ENCODE measurements around the gene CCDC70. TPM values are rescaled to one million over a fixed set of nuclear protein-coding genes. Genes with fewer than 3 reads are reported as not detected.
"Not testable (repeated sequence)": the region's sequence is repeated elsewhere in the genome, so short reads cannot be mapped to it uniquely, and the experiment has no call there.

The CCDC70 gene
- total RNA-seq, 4 donors from 2014 or later, result not detected

GRCh38 chr13:51900471-51900870 is 38.7 kb downstream of the CCDC70 start:
- no peaks in the 10 kb centered on the region for H3K9me3 ChIP-seq
- no peak for DNase-seq
- no peaks in the 10 kb centered on the region for H3K4me1 ChIP-seq
- no peaks in the 10 kb centered on the region for H3K27me3 ChIP-seq
- H3K27ac ChIP-seq, result no peak overlapping the region
- TF ChIP-seq POLR2A (IDR thresholded peaks at IDR 0.05) (no peak), CTCF (IDR thresholded peaks at IDR 0.05) (no peak)
- no peaks in the 10 kb centered on the region for H3K36me3 ChIP-seq
- H3K4me3 ChIP-seq, result no peak overlapping the region

GRCh38 chr13:51902776-51903175 is 41.0 kb downstream of the CCDC70 start:
- no peak for TF ChIP-seq POLR2A (IDR thresholded peaks at IDR 0.05)
- no peaks in the 10 kb centered on the region for H3K9me3 ChIP-seq
- H3K36me3 ChIP-seq, result no peaks in the 10 kb centered on the region
- DNase-seq, result no peak
- no peak overlapping the region for H3K27ac ChIP-seq
- no peaks in the 10 kb centered on the region for H3K27me3 ChIP-seq
- H3K4me1 ChIP-seq, result no peaks in the 10 kb centered on the region
- H3K4me3 ChIP-seq, result no peak overlapping the region

- DNase-seq, result no peak
- Histone ChIP-seq H3K27ac (no peak overlapping the region), H3K27me3 (no peaks in the 10 kb centered on the region), H3K4me3 (no peak overlapping the region), H3K9me3 (no peaks in the 10 kb centered on the region), H3K4me1 (no peaks in the 10 kb centered on the region), H3K36me3 (no peaks in the 10 kb centered on the region)
- TF ChIP-seq CTCF (IDR thresholded peaks at IDR 0.05) (no peak), POLR2A (IDR thresholded peaks at IDR 0.05) (no peak)
Measured at GRCh38 chr13:51905787-51906186, 44.0 kb downstream of the CCDC70 start.

GRCh38 chr13:51906581-51906980 is 44.8 kb downstream of the CCDC70 start:
- Histone ChIP-seq H3K9me3 (no peaks in the 10 kb centered on the region), H3K4me1 (no peaks in the 10 kb centered on the region), H3K4me3 (no peak overlapping the region), H3K27ac (no peak overlapping the region), H3K27me3 (no peaks in the 10 kb centered on the region), H3K36me3 (no peaks in the 10 kb centered on the region)
- no peak for DNase-seq
- TF ChIP-seq CTCF (IDR thresholded peaks at IDR 0.05) (no peak), POLR2A (IDR thresholded peaks at IDR 0.05) (no peak)

GRCh38 chr13:51907040-51907732 is 45.4 kb downstream of the CCDC70 start:
- no peak for DNase-seq
- Histone ChIP-seq H3K4me1 (no peaks in the 10 kb centered on the region), H3K36me3 (no peaks in the 10 kb centered on the region), H3K9me3 (no peaks in the 10 kb centered on the region), H3K4me3 (no peak overlapping the region), H3K27ac (no peak overlapping the region), H3K27me3 (no peaks in the 10 kb centered on the region)
- TF ChIP-seq CTCF (IDR thresholded peaks at IDR 0.05) (no peak), POLR2A (IDR thresholded peaks at IDR 0.05) (no peak)

- H3K4me1 ChIP-seq, DNase-seq, H3K27ac ChIP-seq, H3K36me3 ChIP-seq, H3K9me3 ChIP-seq, H3K4me3 ChIP-seq, H3K27me3 ChIP-seq: not testable (repeated sequence)
Measured at GRCh38 chr13:51909265-51909664, 47.5 kb downstream of the CCDC70 start.

- Histone ChIP-seq H3K9me3 (no peaks in the 10 kb centered on the region), H3K4me1 (no peaks in the 10 kb centered on the region), H3K27ac (no peak overlapping the region), H3K27me3 (no peaks in the 10 kb centered on the region), H3K4me3 (no peak overlapping the region), H3K36me3 (no peaks in the 10 kb centered on the region)
- TF ChIP-seq POLR2A (IDR thresholded peaks at IDR 0.05) (no peak), CTCF (IDR thresholded peaks at IDR 0.05) (no peak)
- DNase-seq, result no peak
Measured at GRCh38 chr13:51910508-51910907, 48.7 kb downstream of the CCDC70 start.
